Stimulated activated CD4-positive, alpha-beta T cell treated with anti-CD3 and anti-CD28 coated beads, Interleukin-15, amount 100 ng/mL, for 1 hour (primary cell): Measurements from ENCODE around the gene CIC.

Experiments
- DNase-seq, 2 donors: peaks; one replicate each; pipeline ENCODE4 v3.0.0-alpha.2; 2020; ENCODE audit warnings: low read depth in 1 of 2, low spot score in 1 of 2

CIC gene

GRCh38 chr19:42242512-42243409, 26.3 kb upstream of the CIC start, which contains the start of gene GSK3A:
Gene GSK3A (minus strand): TSS chr19:42242602. CDS start chr19:42242465, 137 bp downstream.
- DNase-seq: peak; percentile 90

- peak; percentile 81 to 82 for DNase-seq
Measured at GRCh38 chr19:42244347-42245220, 24.5 kb upstream of the CIC start.

DNA sequence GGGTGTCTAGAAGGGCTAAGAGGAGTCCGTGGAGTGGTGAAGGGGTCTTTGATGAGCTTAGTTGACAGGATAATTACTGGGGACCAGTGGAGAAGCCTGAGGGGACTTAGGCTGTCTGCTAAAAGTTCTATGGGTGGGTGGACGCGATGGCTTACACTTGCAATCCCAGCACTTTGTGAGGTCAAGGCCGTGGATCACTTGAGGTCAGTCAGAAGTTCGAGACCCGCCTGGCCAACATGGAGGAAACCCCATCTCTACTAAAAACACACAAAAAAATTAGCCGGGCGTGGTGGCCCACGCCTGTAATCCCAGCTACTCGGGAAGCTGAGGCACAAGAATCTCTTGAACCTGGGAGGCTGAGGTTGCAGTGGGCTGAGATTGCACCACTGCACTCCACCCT, 23.8 kb upstream of the CIC start:
- no peak for DNase-seq

DNA sequence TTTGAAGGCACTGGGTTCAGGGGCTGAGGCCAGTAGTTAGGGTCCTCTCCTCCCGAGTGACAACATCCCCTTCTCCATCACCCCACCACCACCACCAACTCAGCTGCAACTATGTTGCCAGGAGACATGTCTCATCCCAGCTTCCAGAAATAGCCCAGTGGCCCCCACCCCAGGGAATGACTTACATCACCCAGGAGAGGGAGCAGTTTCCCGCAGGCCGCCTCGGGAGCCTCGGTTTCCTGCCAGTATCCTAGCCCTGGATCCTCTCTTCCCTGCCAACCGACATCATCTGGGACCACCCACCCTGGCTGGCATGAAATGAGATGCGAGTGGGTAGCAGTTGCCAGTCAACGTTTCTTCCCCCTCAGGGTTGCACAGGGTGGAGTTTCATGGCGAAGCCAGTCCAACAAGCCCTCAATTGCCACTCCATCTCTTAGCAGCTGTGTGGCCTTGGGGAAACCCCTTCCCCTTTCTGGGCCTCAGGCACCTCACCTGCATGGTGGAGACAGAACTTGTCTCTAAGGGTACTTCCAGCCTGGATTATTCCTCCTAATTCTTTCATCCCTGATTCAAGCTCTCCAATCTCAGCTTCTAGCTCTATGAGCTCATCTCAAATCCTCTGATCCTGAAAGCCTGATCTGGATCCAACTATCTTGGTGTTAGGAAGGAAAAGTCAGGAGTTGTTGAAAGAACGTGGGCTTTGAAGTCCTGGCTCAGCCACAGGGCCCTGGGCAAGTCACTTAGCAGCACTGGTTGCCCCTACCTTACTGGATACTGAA, 22.7 kb upstream of the CIC start:
- no peak for DNase-seq

DNA sequence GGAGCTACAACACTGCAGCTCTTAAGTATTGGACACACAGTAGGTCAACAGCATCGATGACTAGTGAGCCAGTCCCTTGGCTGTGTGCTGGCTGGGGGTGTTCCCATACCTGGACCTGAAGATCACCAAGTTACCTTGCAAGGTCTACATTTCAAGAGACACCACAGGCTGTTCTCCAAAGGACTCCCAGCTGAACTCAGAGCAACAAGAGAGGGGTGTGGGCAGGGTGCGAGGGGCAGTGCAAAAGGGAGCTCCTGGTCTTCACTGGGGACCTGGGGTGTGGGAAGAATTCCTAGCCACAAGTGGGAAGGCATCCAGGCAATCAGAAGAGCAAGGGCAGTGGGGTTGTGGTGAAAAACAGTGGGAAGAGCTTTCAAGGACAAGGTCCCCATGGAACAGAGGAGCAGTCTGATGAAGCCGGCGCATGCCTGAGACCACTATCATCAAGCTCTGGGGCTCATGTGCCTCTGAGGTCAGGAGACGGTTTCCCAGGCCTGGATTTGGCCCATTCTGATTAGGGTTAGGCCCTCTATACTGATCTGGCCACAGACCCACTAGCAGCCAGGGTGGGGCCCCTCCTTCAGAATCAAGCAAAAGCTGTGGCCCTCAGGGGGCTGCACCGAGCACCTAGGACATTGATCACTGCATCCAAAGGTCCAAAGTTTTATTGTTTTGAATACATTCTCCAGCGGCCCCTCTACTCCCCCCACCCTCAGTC, 22.0 kb upstream of the CIC start:
- DNase-seq: no peak

- DNase-seq: no peak
Measured at GRCh38 chr19:42247640-42248199, 21.3 kb upstream of the CIC start.

GRCh38 chr19:42248270-42249148, 20.5 kb upstream of the CIC start:
- DNase-seq: no peak

GRCh38 chr19:42249149-42249750, 19.8 kb upstream of the CIC start:
- no peak for DNase-seq

GRCh38 chr19:42249769-42250168, 19.3 kb upstream of the CIC start:
- no peak for DNase-seq

GRCh38 chr19:42250183-42250665, 18.8 kb upstream of the CIC start:
- no peak for DNase-seq

DNA sequence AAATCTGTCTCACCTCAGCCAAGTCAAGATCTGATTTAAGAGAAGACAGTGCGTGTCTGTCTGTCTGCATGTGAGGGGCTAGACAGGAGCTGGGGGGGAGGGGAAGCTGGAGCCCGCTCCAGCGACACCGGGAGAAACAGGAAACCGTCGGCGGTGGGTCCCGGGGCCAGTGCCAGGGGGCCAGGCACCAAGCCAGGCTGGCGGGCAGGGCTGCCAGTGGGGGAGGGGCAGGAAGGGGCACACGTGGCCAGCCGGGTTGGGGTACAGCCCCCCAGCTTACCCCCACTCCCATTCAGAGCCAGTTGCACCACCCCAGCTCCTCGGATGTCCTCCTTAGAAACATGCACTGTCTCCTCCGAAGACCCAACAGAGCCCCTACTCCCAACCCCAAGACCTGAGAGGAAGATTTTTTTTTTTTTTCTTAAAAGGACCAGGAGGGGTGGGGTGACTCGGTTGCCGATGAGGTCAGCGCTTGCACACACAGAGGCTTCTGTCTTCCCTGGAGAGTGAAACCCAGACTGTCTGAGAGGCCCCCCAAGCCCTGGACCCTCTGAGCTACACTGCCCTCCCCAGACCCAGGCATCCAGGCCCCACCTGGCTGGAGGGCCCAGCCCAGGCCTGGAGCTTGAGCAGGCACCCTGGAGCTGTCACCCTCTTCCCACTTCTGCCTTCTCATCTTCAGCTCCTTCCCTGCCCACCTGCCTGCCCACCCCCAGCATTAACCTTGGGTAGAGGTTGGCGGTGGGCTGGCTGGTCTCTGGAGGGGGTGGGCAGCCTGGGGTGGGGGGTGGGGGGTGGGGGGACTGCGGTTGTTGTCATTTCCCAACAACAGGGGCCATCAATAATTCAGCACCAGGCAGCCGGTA, 18.2 kb upstream of the CIC start:
- no peak for DNase-seq

DNA sequence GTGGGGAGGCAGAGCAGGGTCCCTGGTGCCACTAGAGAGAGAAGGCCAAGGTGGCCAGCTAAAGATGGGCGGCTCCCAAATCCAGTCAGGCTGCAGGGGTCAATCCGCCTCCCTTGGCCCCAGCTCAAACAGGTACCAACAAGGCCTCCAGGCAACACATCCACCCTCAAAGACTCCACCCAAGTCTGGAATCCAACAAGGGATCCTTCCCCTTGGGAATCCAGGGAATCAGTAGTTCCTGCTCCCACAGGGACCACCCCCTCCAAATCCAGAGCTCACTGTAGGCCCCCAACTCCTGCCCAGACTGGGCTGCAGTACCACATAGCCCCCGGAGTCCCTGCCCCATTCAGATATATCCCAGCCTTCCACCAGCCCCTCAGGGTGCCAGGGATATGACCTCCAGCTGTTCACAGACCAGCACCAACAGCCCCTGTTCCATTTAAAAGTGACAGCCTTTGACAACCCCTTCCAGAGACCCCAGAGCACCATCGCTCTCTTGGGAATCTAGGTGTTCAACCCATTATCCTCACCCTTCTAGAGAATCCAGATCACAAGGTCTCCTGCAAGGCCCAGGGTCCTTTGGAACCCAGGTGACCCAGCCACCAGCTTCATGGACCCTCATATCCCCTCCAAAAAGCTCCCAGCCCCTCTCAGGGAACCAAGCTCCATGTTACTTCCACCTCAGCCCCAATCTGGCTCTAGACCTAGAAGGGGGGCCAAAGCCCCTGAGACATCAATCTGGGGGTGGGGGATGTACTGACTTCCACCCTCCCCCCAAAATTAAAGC, 17.3 kb upstream of the CIC start:
- no peak for DNase-seq

DNA sequence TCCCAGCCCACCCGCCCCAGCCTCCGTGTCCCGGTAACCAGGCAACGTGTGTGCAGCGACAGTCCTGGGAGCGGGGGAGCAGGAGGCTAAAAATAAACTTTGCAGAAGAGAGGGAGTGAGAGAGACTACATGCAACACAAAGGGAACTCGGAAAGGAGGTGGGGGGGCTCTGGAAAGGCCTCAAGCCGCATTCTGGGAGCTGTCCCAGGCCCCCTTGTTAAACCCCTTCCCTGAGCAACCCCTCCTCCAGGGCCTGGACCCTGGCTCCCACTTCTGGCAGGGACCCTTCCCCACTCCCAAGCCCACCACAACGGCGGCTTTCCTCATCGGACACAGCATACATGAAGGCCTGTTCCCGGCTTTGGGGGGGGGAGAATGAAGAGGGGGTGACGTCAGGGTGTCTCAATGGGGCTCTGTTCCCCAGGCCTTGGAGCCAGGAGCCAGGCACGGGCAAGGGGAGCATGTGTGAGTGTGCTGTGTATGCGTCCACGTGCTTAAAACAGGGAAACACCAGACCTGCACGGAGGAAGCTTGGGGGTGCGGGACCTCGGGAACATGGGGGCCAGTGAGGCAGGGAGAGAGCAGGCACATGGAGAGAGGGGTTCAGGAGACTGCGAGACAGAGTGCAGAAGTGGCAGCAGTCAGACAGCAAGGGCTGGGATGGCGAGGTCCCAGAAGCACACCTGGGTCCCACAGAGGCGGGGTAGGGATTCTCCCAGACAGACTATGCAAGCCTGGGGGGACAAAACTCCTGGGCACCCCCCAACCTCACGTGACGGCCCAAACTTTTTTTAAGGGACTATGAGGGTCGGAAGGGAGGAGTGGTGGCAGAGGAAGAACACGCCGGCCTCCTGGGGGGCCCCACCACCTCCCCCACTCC, 16.4 kb upstream of the CIC start:
- DNase-seq: no peak

GRCh38 chr19:42253245-42254088, 15.6 kb upstream of the CIC start:
- DNase-seq: peak; percentile 39 to 50
